Measurements from ENCODE around the gene SGCE. TPM values are rescaled to one million over a fixed set of nuclear protein-coding genes. Genes with fewer than 3 reads are reported as not detected.

SGCE gene
- total and polyA plus RNA-seq, 10 of the 15 experiments (the other 5 are each of a cell fraction or from before 2014, with no cell fraction given) = 30.5 to 80.1 (median 49.2) TPM

DNA sequence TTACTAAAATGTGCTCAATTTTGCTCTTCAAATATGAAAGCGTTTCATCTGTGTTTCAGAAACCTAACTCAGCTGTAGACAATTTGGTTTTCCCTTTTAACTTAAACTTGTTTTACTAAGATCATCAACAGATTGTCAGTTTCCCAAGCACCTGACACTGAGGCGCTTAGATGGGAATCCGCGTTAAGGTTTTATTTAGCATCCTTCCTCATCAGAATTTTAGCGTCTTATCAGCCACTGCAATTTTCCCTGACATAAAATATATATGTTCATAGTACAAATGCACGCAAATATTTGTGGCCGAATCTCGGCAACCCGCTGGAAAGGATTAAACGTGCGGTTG is 1.2 kb downstream of the SGCE start:
- no peak for FAIRE-seq
- WGBS (ENCODE audit: insufficient coverage, insufficient replicate concordance, low lambda C conversion rate, missing lambda C conversion rate) = under 1% methylated on average over 11 of the region's 11 CpGs
- no peak for ATAC-seq
- H3K36me3 ChIP-seq (ENCODE audit: control insufficient read depth in 2 of 2, insufficient read depth in 2 of 2, low read length in 1 of 2) = no peaks in the 10 kb centered on the region
- POLR2A ChIA-PET = no interaction called here
- no peaks in the 10 kb centered on the region; the same call in 2 of the 3 replicates for H3K9me3 ChIP-seq (replicated peaks; ENCODE audit: control insufficient read depth, insufficient read depth, low read length)
- DNase-seq (ENCODE audit: low read depth, low spot score) = no peak
- peak overlapping the region; percentile 81 for H3K4me2 ChIP-seq (ENCODE audit: control insufficient read depth, insufficient read depth)
- intact Hi-C loops (cut with micrococcal nuclease; ENCODE audit: unreplicated experiment) = loop anchor here (2.0 to 10.0 kb wide), 4 partner anchors 34 to 1030 kb away; no protein-coding TSS in a partner anchor
- H3K27me3 ChIP-seq (replicated peaks in 1 of 2; ENCODE audit: control insufficient read depth in 2 of 2, insufficient read depth in 2 of 2, low read length in 1 of 2) = no peaks in the 10 kb centered on the region
- H3K9ac ChIP-seq (ENCODE audit: control insufficient read depth, insufficient read depth, low read length) = peak overlapping the region; percentile 77
- RAD21 ChIA-PET (ENCODE audit: unreplicated experiment) = interaction anchor here (0.5 to 6.0 kb wide), 9 partner anchors 13 to 822 kb away, joined by 3 to 92 read pairs (median 4); no protein-coding TSS in a partner anchor
- peaks cover 2% of the 10 kb centered on the region for H3K4me1 ChIP-seq (ENCODE audit: control insufficient read depth, insufficient read depth, low read length)
- peak overlapping the region; percentile 89 for H2AFZ ChIP-seq (ENCODE audit: control insufficient read depth, low read depth, low read length)
- BruUV-seq (replicated peaks) = no TSS peak
- H4K20me1 ChIP-seq (ENCODE audit: control insufficient read depth, insufficient read depth) = no peaks in the 10 kb centered on the region
- peaks cover 17% of the 10 kb centered on the region for H3K79me2 ChIP-seq (ENCODE audit: control insufficient read depth, insufficient read depth, low read length)
- in situ Hi-C loops (cut with MboI) = no loop called here
- peak overlapping the region; percentile 57 for H3K27ac ChIP-seq (ENCODE audit: control insufficient read depth, insufficient read depth)
- SMC1A ChIA-PET (ENCODE audit: uncharacterized antibody, unreplicated experiment) = interaction anchor here (1.2 to 5.6 kb wide), 4 partner anchors 13 to 206 kb away, joined by 3 to 57 read pairs (median 6); no protein-coding TSS in a partner anchor
- peak overlapping the region; percentile 79 for H3K4me3 ChIP-seq
- TF ChIP-seq, protein P1, sequence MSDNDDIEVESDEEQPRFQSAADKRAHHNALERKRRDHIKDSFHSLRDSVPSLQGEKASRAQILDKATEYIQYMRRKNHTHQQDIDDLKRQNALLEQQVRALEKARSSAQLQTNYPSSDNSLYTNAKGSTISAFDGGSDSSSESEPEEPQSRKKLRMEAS (IDR thresholded peaks at IDR 0.05; ENCODE audit: low read depth, low read length) = no peak
- no peak for TF ChIP-seq NRF1 (conservative IDR thresholded peaks at IDR 0.05; ENCODE audit: low read depth, low read length)
- TF ChIP-seq CREM (IDR thresholded peaks at IDR 0.05; ENCODE audit: low read depth) = no peak
- TF ChIP-seq EED (IDR thresholded peaks at IDR 0.05; ENCODE audit: low read depth) = peak; percentile 34; the same call in 1 of the 2 replicates
- TF ChIP-seq, protein P2, sequence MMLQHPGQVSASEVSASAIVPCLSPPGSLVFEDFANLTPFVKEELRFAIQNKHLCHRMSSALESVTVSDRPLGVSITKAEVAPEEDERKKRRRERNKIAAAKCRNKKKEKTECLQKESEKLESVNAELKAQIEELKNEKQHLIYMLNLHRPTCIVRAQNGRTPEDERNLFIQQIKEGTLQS (IDR thresholded peaks at IDR 0.05; ENCODE audit: borderline replicate concordance, extremely low read depth, low read depth, low read length) = no peak
- TF ChIP-seq PML (IDR thresholded peaks at IDR 0.05; ENCODE audit: low read length) = no peak
- CTCF ChIA-PET = interaction anchor here (1.3 to 4.3 kb wide), 2 partner anchors 143 to 205 kb away, joined by 4 to 45 read pairs; no protein-coding TSS in a partner anchor

Measured in GM12878 (cell line).